Midbrain (tissue), 1 donor: ENCODE results near the gene IFI44L.

Experiments
- DNase-seq: peaks from one replicate; lab custom pipeline; 2025; lab: John Stamatoyannopoulos, UW

Gene IFI44L

DNA sequence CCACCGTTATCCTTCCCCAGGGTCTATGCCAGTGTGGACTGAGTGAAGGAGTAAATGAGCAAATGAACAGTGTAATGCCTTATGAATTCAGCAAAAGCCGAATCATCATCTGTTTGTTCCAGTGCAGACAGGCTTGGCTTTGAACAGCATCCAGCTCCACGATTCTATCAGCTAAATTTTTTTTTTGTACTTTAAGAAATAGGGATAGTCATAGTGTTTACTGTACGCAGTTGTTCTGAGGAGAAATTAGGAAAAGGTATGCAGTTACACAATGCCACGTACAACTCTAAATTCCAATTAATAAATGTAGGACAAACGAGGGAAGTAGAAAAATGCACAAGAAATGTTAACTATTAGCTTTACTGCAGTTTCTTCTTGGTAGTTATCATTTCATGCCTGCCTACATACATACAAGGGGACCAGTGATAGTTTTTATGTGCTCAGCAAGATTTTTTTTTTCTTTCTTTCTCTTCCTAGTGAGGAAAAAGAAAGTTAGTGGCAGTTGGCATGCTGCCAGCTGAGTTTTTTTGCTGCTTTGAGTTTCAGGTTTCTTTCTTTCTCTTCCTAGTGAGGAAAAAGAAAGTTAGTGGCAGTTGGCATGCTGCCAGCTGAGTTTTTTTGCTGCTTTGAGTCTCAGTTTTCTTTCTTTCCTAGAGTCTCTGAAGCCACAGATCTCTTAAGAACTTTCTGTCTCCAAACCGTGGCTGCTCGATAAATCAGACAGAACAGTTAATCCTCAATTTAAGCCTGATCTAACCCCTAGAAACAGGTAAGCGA lies at the start of gene IFI44L:
IFI44L (plus strand) TSS at position 646 of the 777 bp plus-strand sequence. CDS start 7,468 bp downstream, outside the sequence.
- DNase-seq: peak; percentile 50

DNA sequence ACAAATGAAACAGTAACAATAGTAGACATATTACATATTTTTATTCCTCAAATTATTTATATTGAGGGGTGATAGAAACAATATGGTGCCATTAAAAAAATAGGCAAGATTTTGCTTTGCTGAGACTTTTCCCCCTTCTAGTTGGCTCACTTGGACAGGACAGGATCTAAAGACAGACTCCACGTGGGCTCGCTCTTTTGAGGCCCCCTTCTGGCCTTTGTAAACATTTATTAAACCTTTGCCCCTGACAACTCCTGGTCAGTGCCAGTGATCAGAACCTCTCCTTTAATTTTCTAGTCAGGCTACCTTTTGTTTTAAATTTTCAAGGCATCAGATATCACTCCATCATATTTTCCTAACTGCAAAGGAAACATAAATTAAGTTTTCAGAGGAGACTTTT lies 49.7 kb upstream of the IFI44L start:
- no peak for DNase-seq

DNA sequence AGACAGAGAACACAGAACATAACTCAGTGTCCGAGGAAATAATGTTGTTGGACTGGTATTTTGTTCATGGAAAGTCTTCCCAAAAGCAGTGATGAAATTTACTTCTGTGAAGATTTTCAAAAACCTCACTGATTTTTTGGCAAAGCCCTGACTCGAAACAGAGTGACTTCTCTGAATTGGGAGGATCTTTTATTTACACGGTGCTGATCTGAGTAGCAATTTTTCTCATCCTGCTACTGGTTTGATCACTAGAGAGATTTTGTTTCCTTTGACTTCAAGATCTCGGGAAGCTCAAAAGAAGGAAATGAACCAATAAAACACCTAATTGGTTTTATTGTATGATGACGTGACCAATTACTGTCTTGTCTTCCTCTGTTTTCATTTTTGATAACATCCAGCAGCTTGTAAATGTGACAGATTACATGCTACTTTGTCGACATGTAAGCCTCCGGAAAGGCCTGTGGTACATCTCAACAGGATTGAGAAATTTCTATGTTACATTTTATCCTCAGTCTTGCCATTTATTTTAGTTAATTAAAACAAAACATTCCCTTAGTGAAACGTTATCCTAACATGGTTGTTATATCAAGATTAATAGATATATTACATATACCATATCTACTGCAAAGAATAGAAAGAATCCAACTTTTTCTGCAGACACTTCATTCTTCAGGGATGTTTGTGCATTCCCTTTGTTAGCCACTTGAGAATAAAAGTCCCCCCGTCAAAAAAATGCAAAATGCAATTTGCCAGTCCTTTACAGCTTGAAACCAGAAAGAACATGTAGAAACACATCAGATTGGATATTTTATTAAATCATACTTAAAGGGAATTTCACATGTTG lies 42.8 kb upstream of the IFI44L start:
- DNase-seq: no peak

DNA sequence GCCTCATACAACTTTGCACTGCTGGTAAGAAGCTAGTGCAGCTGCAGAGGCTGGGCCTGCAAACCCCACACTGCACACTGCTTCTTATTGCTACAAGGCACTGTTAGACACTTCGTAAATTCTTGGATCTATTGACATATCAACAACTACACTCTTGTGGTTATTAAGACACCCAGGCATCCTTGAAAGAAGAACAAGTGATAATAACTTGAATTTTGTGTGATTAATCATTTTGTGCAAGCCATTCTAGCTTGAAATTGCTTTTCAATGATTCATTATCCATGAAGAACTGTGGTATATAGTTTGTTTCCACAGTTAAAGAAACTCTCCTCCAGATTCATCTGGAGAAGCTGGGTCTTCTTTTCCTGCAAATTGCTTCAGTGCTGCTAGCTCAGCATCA lies 33.7 kb upstream of the IFI44L start:
- DNase-seq: no peak

DNA sequence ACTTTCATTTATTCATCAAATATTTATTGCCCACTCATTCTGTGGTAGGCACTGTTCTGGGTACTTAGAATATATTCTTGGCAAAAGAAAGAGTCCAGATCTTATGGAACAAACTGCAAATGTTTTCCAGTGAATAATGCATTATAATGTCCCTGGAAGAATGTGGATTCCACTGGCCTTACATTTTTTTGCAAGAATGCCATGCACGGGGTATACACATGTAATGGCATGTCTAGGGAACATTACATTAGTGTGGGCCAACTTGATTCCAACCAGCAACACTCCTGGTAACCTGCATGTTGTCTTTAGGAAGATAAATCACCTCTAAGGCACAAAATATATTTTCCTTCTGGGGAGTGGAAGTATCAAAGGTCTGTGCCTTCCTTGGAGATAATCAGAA lies 33.0 kb upstream of the IFI44L start:
- DNase-seq: no peak

DNA sequence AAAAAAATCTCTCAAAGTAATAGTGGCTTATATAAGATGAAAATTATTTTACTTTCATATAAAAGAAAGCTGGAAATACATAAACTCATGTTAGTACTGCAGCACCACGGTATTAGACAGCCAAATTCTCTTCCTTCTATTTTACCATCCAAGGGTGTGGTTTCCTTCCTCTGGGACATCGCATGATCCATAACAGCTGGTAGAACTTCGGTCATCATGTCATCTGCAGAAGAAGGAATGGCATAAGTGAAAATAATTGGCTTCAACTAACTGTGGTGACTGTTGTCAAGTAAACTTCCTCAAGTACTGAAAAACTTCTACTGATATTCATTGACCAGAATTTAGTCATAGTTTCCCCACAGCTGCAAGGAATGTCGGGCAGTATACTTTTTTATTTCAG lies 28.3 kb upstream of the IFI44L start:
- no peak for DNase-seq

DNA sequence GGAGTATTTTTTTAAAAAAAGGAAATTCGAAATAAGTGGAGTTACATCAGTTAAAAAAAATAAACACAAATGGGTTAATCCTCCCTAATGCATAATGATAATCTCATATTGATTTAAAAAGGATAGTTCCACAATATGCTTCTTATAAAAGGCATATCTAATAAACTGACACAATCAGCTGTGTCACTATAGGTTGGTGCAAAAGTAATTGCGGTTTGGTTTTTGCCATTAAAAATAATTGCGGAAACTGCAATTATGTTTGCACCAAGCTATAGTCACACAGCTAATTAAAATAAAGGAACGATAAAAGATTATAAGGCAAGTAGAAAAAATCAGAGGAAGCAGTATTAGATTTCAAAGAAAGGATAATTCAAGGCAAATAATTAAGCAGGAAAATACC lies 21.0 kb upstream of the IFI44L start:
- DNase-seq: no peak

DNA sequence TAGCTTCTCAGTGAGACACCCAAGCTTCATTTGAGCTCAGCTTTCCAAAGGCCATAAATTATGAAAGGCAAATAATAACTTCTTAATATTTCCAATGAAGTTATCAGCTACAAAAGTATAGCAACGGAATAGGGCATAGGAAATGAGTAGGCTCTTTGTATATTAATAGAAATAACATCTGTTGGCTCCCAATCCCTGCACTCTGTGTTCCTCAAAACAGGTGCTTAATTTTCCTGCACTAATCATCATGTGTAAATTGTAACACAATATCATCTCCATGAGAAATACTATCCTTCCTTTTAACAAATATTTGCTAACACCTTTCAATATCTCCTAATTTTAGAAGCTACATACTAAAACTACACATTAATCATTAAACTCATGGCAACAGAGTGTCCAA lies 19.2 kb upstream of the IFI44L start:
- no peak for DNase-seq

DNA sequence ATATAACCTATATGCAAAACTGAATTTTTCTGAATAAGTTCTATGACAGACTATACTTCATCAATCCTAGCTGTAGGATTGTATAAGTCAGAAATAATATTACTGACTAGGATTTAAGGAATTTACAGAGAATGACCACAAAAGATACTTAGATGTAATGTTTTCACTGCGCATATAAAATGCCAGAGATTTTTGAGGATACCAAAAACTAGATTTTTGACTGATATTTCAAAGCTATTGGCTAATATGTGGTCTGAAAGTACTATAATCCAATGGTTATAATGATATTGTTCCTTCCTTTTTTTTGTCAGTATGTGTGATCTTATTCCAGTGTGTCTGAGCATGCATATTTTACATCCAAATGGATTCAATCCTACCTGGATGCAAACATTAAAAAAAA lies 17.0 kb upstream of the IFI44L start:
- DNase-seq: no peak

DNA sequence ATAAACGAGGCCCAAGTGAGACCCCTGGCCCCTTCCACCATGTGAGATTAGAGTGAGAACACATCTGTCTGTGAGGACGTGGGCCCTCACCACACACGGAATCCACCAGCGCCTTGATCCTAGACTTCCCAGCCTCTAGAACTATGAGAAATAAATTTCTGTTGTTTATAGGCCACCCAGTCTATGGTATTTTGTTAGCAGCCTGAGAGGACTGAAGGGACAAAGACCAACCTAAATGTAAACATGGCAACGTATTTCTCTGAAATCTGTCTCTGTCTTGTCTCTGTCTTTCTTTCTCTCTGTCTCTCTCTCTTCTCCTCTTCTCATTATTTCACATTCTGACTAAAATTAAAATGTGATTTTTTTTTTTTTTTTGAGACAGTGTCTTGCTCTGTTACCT lies 15.6 kb upstream of the IFI44L start:
- no peak for DNase-seq

DNA sequence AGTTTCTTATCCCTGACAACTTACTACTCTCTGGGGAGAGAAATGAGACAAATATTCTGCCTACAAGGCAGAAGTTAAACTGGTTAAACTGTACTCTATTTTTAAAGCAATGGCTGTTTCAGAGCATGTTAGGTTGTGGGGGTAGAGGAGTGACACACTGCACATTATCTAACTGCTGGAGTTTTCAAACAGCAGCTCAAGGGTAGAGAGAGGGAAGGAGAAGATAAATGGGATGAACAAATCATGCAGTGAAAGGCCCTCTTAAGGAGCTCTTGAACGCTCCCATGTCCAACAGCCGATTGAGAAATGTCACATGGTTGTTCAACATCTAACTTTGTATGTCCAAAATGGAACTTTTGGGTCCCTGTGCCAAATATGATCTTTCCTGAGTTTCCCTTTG lies 14.0 kb upstream of the IFI44L start:
- no peak for DNase-seq

DNA sequence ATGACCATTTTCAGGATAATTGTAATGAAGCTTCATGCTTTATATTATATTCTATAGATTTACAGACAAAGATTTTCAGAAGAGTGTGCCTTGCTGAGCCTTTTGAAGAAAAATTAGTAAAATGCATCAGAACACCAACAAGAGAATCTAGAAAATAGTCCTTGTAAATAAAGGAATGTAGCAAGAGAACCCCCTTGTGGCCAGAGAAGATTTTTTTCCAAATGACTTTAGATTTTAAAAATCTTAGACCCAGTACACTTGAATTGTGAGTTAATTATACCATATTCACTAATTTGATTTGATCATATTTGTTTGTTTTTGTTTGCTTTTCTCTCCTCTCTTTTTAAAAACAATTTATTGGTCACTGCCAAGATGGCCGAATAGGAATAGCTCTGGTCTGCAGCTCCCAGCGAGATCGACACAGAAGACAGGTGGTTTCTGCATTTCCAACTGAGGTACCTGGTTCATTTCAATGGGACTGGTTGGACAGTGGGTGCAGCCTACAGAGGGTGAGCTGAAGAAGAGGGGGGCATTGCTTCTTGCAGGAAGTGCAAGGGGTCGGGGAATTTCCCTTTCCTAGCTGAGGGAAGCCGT lies 12.8 kb upstream of the IFI44L start:
- DNase-seq: peak; percentile 23

DNA sequence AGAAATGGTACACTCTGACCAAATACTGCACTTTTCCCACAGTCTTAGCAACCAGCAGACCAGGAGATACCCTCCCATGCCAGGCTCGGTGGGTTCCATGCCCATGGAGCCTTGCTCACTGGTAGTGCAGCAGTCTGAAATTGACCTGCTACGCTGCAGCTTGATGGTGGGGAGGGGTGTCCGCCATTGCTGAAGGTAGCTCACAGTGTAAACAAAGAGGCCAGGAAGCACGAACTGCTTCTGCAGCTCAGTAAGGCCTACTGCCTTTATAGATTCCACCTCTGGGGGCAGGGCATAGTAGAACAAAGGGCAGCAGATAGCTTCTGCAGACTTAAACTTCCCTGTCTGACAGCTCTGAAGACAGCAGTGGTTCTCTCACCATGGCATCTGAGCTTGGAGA lies 12.3 kb upstream of the IFI44L start:
- DNase-seq: no peak

DNA sequence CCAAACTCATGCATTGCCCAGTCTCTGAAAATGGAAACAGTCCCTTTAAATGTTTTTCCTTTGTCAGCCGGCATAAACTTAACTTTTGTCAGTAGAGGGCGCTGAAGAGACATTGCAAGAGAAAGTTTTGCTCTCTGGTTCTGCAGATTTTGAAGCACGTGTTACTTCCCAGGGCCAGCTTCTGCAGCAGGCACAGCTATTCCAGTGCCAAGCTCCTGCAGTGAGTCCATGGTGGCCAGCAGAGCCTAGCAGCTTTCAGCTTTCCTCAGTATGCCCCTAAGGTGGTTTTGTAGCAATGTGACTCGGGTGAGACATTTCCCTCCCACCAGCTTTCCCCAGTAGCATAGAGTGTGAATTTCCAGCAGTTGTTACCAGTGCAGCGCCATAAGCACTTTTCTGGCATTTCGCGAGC lies 2.6 kb upstream of the IFI44L start:
- peak; percentile 94 for DNase-seq

DNA sequence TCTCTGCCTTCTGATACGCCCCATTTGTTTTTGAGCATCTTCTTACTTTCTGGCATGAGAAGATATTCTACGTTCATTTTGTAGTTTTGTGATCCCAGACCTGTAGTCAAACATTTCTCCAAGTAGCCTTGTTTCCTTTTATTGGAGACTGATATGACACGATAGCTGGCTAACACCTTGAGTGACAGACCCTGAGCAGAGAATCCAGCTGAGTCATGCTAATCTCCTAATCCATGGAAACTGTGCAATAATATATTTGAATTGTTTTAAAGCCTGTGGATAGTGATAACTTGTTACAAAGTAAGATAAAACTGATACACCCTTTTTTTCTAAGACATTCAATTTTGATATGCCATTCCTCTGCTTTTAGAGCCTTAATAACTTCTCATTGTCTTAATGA lies 1.2 kb upstream of the IFI44L start:
- no peak for DNase-seq

DNA sequence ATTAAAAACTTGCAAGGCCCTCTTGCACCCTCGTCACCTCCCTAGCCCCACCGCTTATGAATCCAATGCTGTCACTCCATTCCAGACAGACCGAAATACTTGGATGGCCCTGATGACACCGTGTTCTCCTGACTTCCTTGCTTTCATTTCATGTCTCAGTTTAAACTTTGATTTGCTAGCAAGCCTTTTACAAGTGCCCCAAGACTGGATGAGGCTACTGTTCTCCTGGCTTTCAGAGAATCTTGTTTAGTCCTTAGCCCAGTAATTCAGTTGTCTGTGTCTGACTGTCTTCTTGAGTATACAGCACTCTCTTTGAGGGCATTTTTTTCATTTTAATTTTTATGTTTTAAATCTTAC lies 824 bp upstream of the IFI44L start:
- DNase-seq: peak; percentile 50

DNA sequence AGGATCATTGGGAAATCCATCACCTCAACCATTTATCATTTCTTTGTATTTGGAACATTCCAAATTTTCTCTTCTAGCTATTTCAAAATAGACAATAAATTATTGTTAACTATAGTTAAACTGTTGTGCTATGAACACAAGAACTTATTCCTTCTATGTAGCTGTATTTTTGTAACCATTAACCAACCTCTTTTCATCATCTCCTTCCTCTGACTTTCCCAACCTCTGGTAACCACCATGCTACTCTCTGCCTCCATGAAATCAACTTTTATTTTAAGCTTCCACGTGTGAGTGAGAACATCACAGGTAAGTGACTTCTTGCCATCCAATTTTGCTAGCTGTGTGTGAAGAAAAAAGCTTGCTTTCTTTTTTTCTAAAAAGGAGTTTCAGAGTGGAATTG lies 418 bp downstream of the IFI44L start:
- DNase-seq: no peak

DNA sequence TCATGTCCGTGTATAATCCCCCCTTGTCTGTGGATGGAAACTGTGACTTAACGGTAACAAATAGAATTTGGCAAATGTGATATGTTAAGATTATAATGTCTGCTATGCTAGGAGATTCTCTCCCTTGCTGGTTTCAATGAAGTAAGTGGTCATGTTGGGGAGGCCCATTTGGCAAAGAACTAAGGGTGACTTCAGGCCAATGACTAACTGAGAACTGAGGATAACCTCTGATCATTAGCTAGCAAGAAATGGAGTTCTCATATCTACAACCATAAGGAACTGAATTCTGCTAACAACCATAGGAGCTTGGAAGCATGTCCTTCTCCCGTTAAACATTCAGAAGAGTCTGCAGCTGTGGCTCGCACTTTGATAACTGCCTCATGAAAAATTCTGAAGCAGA lies 2.3 kb downstream of the IFI44L start:
- no peak for DNase-seq

DNA sequence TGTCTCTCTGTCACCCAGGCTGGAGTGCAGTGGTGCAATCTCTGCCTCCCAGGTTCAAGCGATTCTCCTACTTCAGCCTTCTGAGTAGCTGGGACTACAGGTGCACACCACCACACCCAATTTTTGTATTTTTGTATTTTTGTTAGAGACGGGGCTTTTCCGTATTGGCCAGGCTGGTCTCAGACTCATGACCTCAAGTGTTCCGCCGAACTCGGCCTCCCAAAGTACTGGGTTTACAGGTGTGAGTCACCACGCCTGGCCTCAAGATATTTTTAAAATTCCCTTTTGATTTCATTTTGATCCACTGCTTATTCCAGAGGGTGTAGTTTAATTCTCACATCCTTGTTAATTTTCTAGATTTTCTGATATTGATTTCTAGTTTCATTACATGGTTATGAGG lies 3.8 kb downstream of the IFI44L start:
- no peak for DNase-seq

DNA sequence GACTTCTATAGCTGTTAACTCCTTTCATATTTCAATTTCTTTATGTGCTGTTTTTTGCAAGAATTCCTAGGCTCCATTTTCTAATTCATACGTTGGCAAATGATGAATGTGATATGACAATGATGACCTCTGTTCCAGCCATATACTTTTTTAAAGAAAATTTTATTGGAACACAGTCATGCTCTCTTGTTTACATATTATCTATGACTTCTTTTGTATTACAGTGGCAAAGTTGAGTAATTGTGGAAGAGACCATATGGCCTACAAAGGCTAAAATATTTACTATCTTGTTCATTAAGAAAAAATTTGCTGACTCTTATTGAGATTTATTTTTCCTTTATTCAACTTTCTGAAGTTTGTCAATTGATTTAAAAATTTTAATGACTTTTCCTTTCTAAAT lies 7.1 kb downstream of the IFI44L start:
- no peak for DNase-seq

DNA sequence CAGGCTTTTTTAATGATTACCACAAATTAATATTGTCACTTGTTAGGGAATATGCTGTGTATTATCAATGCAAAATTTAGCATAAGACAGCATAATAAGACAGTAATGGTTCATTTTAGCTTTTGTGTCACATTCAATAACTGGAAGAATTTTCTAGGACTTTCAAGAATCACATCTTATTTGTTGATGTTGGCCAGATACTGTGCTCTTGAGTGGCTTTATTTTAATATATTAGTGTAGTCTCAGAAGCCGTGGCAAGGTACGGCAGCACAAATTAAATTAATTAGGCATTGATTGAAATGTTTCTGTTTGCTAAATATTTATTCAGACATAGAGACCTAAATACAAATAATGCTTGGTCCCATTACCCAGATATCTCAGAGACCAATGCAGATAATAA lies 10.4 kb downstream of the IFI44L start:
- no peak for DNase-seq

DNA sequence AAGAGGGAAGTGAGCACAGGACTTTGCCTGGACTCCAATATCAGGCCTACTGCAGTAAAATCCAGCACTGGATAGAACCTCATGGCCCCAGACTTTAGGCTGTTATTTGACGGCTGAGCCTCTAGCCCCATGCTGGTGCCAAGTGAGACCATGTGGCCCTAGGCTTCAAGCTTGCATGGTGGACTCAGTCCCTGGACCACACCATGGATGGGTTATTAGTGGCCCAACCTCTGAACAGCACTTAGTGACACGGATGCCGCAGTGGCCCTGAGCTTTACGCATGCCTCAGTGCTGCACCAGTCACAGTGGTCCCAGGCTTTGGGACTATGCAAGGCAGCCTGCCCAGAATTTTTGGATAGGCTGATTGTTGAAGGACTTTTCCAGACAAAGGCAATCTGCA lies 13.0 kb downstream of the IFI44L start:
- no peak for DNase-seq

DNA sequence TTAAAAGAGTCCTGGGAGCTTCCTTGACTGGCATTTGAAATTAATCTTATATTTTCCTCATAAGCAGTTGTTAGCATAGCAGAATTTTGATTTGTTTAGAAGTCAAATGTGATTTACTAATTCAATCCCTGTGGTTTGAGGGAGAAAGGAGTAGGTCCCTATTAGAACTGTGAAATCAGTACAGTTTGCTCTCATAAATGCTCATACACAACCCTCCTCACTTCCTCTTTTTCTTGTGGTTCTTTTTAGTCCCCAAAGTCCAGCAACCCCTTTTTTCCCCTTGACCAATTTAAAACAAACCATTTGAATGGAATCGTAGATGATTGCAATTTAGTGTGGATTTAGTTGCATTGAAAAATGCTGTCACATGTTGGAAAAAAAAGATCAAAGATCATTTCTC lies 20.2 kb downstream of the IFI44L start:
- no peak for DNase-seq
